Hepatocyte (in vitro differentiated cells): ENCODE results near the gene DCAF7. TPM values are rescaled to one million over a fixed set of nuclear protein-coding genes. Genes with fewer than 3 reads are reported as not detected.

Experiments
- DNase-seq: peaks from one replicate; pipeline ENCODE4 v3.0.0-alpha.2; 2016; ENCODE audit warnings: low spot score
- H2AFZ ChIP-seq: fragments of 200-600 bp; sonication (generic); 2 replicates; pipeline ENCODE4 v1.6.0; 2016; ENCODE audit warnings: antibody characterized with exemption, mild to moderate bottlenecking
- H3K27ac ChIP-seq: fragments of 200-600 bp; sonication (generic); 2 replicates; pipeline ENCODE4 v1.5.1; 2016; ENCODE audit warnings: mild to moderate bottlenecking
- H3K27me3 ChIP-seq: fragments of 200-600 bp; sonication (generic); 2 replicates; pipeline ENCODE4 v1.6.1; 2016
- H3K36me3 ChIP-seq: fragments of 200-600 bp; sonication (generic); replicated peaks from 2 replicates; pipeline ENCODE4 v1.5.1; 2016; ENCODE audit warnings: low read depth; ENCODE audit not compliant: insufficient read depth
- H3K4me1 ChIP-seq: fragments of 200-600 bp; sonication (generic); 2 replicates; pipeline ENCODE4 v1.5.1; 2016; ENCODE audit warnings: mild to moderate bottlenecking, moderate library complexity; ENCODE audit not compliant: insufficient read depth
- H3K4me2 ChIP-seq: fragments of 200-600 bp; sonication (generic); 2 replicates; pipeline ENCODE4 v1.6.0; 2016
- H3K4me3 ChIP-seq: fragments of 200-600 bp; sonication (generic); 2 replicates; pipeline ENCODE4 v1.5.1; 2016; ENCODE audit warnings: mild to moderate bottlenecking
- H3K79me2 ChIP-seq: fragments of 200-600 bp; sonication (generic); 2 replicates; pipeline ENCODE4 v1.6.0; 2017; ENCODE audit warnings: mild to moderate bottlenecking
- H3K9me2 ChIP-seq: fragments of 200-600 bp; sonication (generic); replicated peaks from 2 replicates; pipeline ENCODE4 v1.6.0; 2017; ENCODE audit warnings: mild to moderate bottlenecking; ENCODE audit not compliant: insufficient read depth
- H3K9me3 ChIP-seq: fragments of 200-600 bp; sonication (generic); 2 replicates; pipeline ENCODE4 v1.5.1; 2016; ENCODE audit warnings: low read depth, mild to moderate bottlenecking
- H4K20me1 ChIP-seq: fragments of 200-600 bp; sonication (generic); 2 replicates; pipeline ENCODE4 v1.6.0; 2016; ENCODE audit warnings: mild to moderate bottlenecking; ENCODE audit not compliant: insufficient read depth, poor library complexity, severe bottlenecking
- EZH2 ChIP-seq: fragments of 200-600 bp; sonication (generic); IDR thresholded peaks from 2 replicates; pipeline ENCODE4 v1.6.1; 2016; ENCODE audit warnings: antibody characterized with exemption, mild to moderate bottlenecking, borderline replicate concordance
- EZH2phosphoT487 ChIP-seq: fragments of 200-600 bp; sonication (generic); IDR thresholded peaks from one replicate; pipeline ENCODE4 v1.6.1; 2018; ENCODE audit warnings: antibody characterized with exemption, mild to moderate bottlenecking, low read depth, moderate library complexity; ENCODE audit not compliant: unreplicated experiment, severe bottlenecking
- WGBS: methylation state at CpG from one replicate; pipeline ENCODE4 v1.1.6; 2016; ENCODE audit warnings: low lambda C conversion rate; ENCODE audit errors: missing lambda C conversion rate; 5-methylcytosine and 5-hydroxymethylcytosine counted together
- polyA plus RNA-seq: library from polyadenylated mRNA; unstranded; fragments of >200 nt; fragmentation: Nextera tagmentation; extraction: Ambion mirVana; gene quantifications from 2 replicates; pipeline ENCODE4 v1.2.1, GENCODE V29; 2016
- total RNA-seq: library from RNA; depleted of rRNA; stranded (reverse); fragments of >200 nt; gene quantifications from 2 replicates; pipeline ENCODE4 v1.2.3, GENCODE V29; 2014
- TF ChIP-seq, protein P1 (sequence below): fragments of 200-600 bp; sonication (generic); IDR thresholded peaks from 2 replicates; pipeline ENCODE4 v1.5.1; 2016; ENCODE audit warnings: antibody characterized with exemption, mild to moderate bottlenecking; ENCODE audit not compliant: poor library complexity

DCAF7 gene
- total and polyA plus RNA-seq, 2 experiments from 2014 or later = 53.0 to 56.5 TPM

DNA sequence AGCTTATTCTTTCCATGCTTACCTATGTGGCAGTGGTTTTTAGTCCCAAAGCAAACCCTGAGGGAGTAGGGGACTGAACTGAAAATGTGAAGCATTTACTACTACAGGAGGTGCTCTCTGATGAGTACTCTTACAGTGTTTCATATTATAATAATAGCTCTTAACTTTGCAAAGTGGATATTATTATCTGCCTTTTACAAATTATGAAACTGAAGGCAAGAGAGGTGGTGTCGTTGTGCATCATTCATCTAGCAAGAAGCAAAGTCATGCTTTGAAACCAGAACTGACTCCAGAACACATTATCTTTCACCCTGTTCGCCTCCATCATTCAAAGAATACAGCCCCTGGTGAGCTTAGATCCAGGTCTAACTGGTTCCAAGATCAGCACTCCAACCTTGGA, 35.3 kb upstream of the DCAF7 start:
- no peak overlapping the region for H3K4me3 ChIP-seq
- no peak for DNase-seq
- H3K36me3 ChIP-seq = no peaks in the 10 kb centered on the region
- H3K4me2 ChIP-seq = no peak overlapping the region
- H4K20me1 ChIP-seq = no peaks in the 10 kb centered on the region
- H3K9me2 ChIP-seq = no peaks in the 10 kb centered on the region
- no peak for TF ChIP-seq EZH2
- no peak for TF ChIP-seq EZH2phosphoT487
- TF ChIP-seq, protein P1, sequence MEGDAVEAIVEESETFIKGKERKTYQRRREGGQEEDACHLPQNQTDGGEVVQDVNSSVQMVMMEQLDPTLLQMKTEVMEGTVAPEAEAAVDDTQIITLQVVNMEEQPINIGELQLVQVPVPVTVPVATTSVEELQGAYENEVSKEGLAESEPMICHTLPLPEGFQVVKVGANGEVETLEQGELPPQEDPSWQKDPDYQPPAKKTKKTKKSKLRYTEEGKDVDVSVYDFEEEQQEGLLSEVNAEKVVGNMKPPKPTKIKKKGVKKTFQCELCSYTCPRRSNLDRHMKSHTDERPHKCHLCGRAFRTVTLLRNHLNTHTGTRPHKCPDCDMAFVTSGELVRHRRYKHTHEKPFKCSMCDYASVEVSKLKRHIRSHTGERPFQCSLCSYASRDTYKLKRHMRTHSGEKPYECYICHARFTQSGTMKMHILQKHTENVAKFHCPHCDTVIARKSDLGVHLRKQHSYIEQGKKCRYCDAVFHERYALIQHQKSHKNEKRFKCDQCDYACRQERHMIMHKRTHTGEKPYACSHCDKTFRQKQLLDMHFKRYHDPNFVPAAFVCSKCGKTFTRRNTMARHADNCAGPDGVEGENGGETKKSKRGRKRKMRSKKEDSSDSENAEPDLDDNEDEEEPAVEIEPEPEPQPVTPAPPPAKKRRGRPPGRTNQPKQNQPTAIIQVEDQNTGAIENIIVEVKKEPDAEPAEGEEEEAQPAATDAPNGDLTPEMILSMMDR = no peak
- H3K79me2 ChIP-seq = no peaks in the 10 kb centered on the region
- H3K9me3 ChIP-seq = no peaks in the 10 kb centered on the region
- H3K4me1 ChIP-seq = no peaks in the 10 kb centered on the region
- 88% methylated on average over 2 of the region's 2 CpGs for WGBS
- H2AFZ ChIP-seq = no peak overlapping the region
- peaks cover 5% of the 10 kb centered on the region for H3K27me3 ChIP-seq
- no peak overlapping the region for H3K27ac ChIP-seq

DNA sequence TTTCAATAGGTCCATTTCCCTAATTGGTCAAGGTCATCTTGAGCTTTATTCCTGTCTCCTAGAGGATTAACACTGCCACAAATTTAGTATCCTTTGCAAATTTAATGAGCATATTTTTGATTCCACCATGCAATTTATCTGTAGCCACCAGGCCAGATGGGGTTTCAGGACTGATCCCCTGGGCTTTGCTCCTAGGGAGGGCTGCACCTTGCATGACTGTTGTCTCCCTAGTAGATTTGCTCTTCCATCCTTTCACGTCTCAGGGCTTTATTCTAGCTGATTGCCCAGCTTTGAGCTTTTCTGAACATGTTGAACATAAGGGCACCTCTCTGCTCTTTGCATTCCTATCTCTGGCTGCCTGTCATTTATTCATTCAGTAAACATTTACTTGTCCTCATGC, 34.9 kb upstream of the DCAF7 start:
- no peak overlapping the region for H2AFZ ChIP-seq
- H3K4me3 ChIP-seq = no peak overlapping the region
- H3K9me3 ChIP-seq = no peaks in the 10 kb centered on the region
- no peak overlapping the region for H3K4me2 ChIP-seq
- H3K79me2 ChIP-seq = no peaks in the 10 kb centered on the region
- TF ChIP-seq EZH2 (no peak), EZH2phosphoT487 (no peak)
- TF ChIP-seq, protein P1 = no peak
- no peak for DNase-seq
- peaks cover 5% of the 10 kb centered on the region for H3K27me3 ChIP-seq
- no peaks in the 10 kb centered on the region for H3K36me3 ChIP-seq
- no peaks in the 10 kb centered on the region for H4K20me1 ChIP-seq
- no peaks in the 10 kb centered on the region for H3K4me1 ChIP-seq
- 52% methylated on average over 1 of the region's 1 CpG for WGBS
- H3K9me2 ChIP-seq = no peaks in the 10 kb centered on the region
- H3K27ac ChIP-seq = no peak overlapping the region

- Histone ChIP-seq H3K79me2 (no peaks in the 10 kb centered on the region), H3K4me1 (no peaks in the 10 kb centered on the region), H3K4me2 (no peak overlapping the region), H3K9me2 (no peaks in the 10 kb centered on the region), H3K27ac (no peak overlapping the region), H3K9me3 (no peaks in the 10 kb centered on the region), H3K4me3 (no peak overlapping the region), H3K36me3 (no peaks in the 10 kb centered on the region), H4K20me1 (no peaks in the 10 kb centered on the region), H2AFZ (no peak overlapping the region), H3K27me3 (peaks cover 5% of the 10 kb centered on the region)
- TF ChIP-seq EZH2 (no peak), EZH2phosphoT487 (no peak)
- TF ChIP-seq, protein P1 = no peak
- WGBS = 67% methylated on average over 6 of the region's 6 CpGs
- DNase-seq = no peak
Observed at GRCh38 chr17:63516910-63517824, 33.1 kb upstream of the DCAF7 start.
